GM19238 (cell line): ENCODE data around the gene DPH2.

Experiments
- DNase-seq: peaks from one replicate; pipeline ENCODE4 v3.0.0; 2011; ENCODE audit warnings: low spot score; ENCODE audit not compliant: insufficient read length

The DPH2 gene

GRCh38 chr1:43942411-43942810, 27.4 kb upstream of the DPH2 start:
- no peak for DNase-seq

- no peak for DNase-seq
Observed at GRCh38 chr1:43944860-43945259, 24.9 kb upstream of the DPH2 start.

GRCh38 chr1:43945674-43946235, 24.1 kb upstream of the DPH2 start:
- DNase-seq = no peak

- DNase-seq = peak; percentile 99
Observed at GRCh38 chr1:43946236-43947060, 23.4 kb upstream of the DPH2 start, which contains the start of gene IPO13. Gene IPO13 (plus strand): TSS chr1:43946950. CDS start chr1:43947601, 651 bp downstream.

GRCh38 chr1:43947061-43947873, 22.5 kb upstream of the DPH2 start:
- no peak for DNase-seq

- DNase-seq = no peak
Observed at GRCh38 chr1:43947874-43948437, 21.9 kb upstream of the DPH2 start.

- no peak for DNase-seq
Observed at GRCh38 chr1:43949678-43950077, 20.1 kb upstream of the DPH2 start.

- DNase-seq = no peak
Observed at GRCh38 chr1:43951021-43951985, 18.5 kb upstream of the DPH2 start.

GRCh38 chr1:43952731-43953346, 17.0 kb upstream of the DPH2 start:
- DNase-seq = no peak

- DNase-seq = no peak
Observed at GRCh38 chr1:43953361-43953760, 16.4 kb upstream of the DPH2 start.

- no peak for DNase-seq
Observed at GRCh38 chr1:43954036-43954435, 15.8 kb upstream of the DPH2 start.

GRCh38 chr1:43956234-43956633, 13.6 kb upstream of the DPH2 start:
- no peak for DNase-seq

GRCh38 chr1:43957407-43958040, 12.3 kb upstream of the DPH2 start:
- no peak for DNase-seq

- no peak for DNase-seq
Observed at GRCh38 chr1:43958351-43959255, 11.2 kb upstream of the DPH2 start.

GRCh38 chr1:43960798-43961197, 9.0 kb upstream of the DPH2 start:
- no peak for DNase-seq

GRCh38 chr1:43961692-43962091, 8.1 kb upstream of the DPH2 start:
- DNase-seq = no peak

- no peak for DNase-seq
Observed at GRCh38 chr1:43962324-43962723, 7.5 kb upstream of the DPH2 start.

- no peak for DNase-seq
Observed at GRCh38 chr1:43963006-43963405, 6.8 kb upstream of the DPH2 start.

GRCh38 chr1:43963890-43964289, 5.9 kb upstream of the DPH2 start:
- no peak for DNase-seq
